Loucy (cell line): ENCODE data around the gene ALG12.
A peak's percentile ranks its signal among the peaks of the same experiment; 100 is the strongest.

ENCODE experiments used
- H2AFZ ChIP-seq: fragments of 200-600 bp; sonication (generic); 2 replicates; pipeline ENCODE4 v1.6.0; 2016; ENCODE audit warnings: antibody characterized with exemption, mild to moderate bottlenecking, low read length, moderate library complexity
- H3F3A ChIP-seq: fragments of 200-600 bp; 2 replicates; pipeline ENCODE4 v1.6.0; 2016; ENCODE audit warnings: antibody characterized with exemption, low read depth, mild to moderate bottlenecking
- H3K27me3 ChIP-seq: fragments of 200-600 bp; sonication (generic); 2 replicates; pipeline ENCODE4 v1.6.1; 2014; ENCODE audit warnings: low read length, mild to moderate bottlenecking; ENCODE audit not compliant: insufficient read depth, poor library complexity, severe bottlenecking
- H3K36me3 ChIP-seq: fragments of 200-600 bp; sonication (generic); 2 replicates; pipeline ENCODE4 v1.6.1; 2016; ENCODE audit warnings: low read length; ENCODE audit not compliant: insufficient read depth
- H3K4me1 ChIP-seq: fragments of 200-600 bp; sonication (generic); 2 replicates; pipeline ENCODE4 v1.5.1; 2014; ENCODE audit warnings: low read length, mild to moderate bottlenecking; ENCODE audit not compliant: insufficient read depth, poor library complexity, severe bottlenecking
- H3K4me2 ChIP-seq: fragments of 200-600 bp; sonication (generic); 2 replicates; pipeline ENCODE4 v1.6.0; 2014; ENCODE audit warnings: antibody characterized with exemption, low read length, low read depth, mild to moderate bottlenecking; ENCODE audit not compliant: poor library complexity, severe bottlenecking
- H3K4me3 ChIP-seq: fragments of 200-600 bp; sonication (generic); 2 replicates; pipeline ENCODE4 v1.5.1; 2014; ENCODE audit warnings: low read length, mild to moderate bottlenecking, mixed read lengths; ENCODE audit not compliant: poor library complexity, severe bottlenecking
- H3K79me2 ChIP-seq: fragments of 200-600 bp; sonication (generic); 2 replicates; pipeline ENCODE4 v1.6.1; 2014; ENCODE audit warnings: low read length; ENCODE audit not compliant: insufficient read depth
- H3K9ac ChIP-seq: fragments of 200-600 bp; sonication (generic); 2 replicates; pipeline ENCODE4 v1.6.0; 2014; ENCODE audit warnings: mild to moderate bottlenecking, low read depth, low read length, moderate library complexity; ENCODE audit not compliant: poor library complexity, severe bottlenecking
- H3K9me2 ChIP-seq: fragments of 200-600 bp; sonication (generic); replicated peaks from 2 replicates; pipeline ENCODE4 v1.6.1; 2016; ENCODE audit warnings: low read depth, low read length, mixed read lengths
- H3K9me3 ChIP-seq: fragments of 200-600 bp; sonication (generic); 2 replicates; pipeline ENCODE4 v1.6.1; 2014; ENCODE audit warnings: mild to moderate bottlenecking, antibody characterized with exemption, low read length, low read depth; ENCODE audit not compliant: insufficient read depth
- H4K20me1 ChIP-seq: fragments of 200-600 bp; sonication (generic); 2 replicates; pipeline ENCODE4 v1.6.0; 2014; ENCODE audit warnings: antibody characterized with exemption, low read length, mild to moderate bottlenecking; ENCODE audit not compliant: insufficient read depth, poor library complexity, severe bottlenecking
- CTCF ChIP-seq: fragments of 200-600 bp; sonication (generic); conservative IDR thresholded peaks from 2 replicates; pipeline ENCODE4 v1.5.1; 2014; ENCODE audit warnings: mild to moderate bottlenecking, antibody characterized with exemption, low read length
- EZH2phosphoT487 ChIP-seq: fragments of 200-600 bp; IDR thresholded peaks from 2 replicates; pipeline ENCODE4 v1.6.1; 2018; ENCODE audit warnings: antibody characterized with exemption, mild to moderate bottlenecking, moderate library complexity, borderline replicate concordance

The ALG12 gene

GRCh38 chr22:49935561-49935960 lies 17.3 kb upstream of the ALG12 start:
- peaks cover 10% of the 10 kb centered on the region; the same call in 1 of the 2 replicates for H3F3A ChIP-seq
- no peak for TF ChIP-seq CTCF
- TF ChIP-seq EZH2phosphoT487 = no peak
- no peak overlapping the region for H2AFZ ChIP-seq
- no peaks in the 10 kb centered on the region for H3K27me3 ChIP-seq
- no peaks in the 10 kb centered on the region for H3K36me3 ChIP-seq
- H3K4me3 ChIP-seq = no peak overlapping the region
- no peaks in the 10 kb centered on the region for H3K9me3 ChIP-seq
- no peaks in the 10 kb centered on the region for H3K9me2 ChIP-seq
- H3K79me2 ChIP-seq = no peaks in the 10 kb centered on the region
- no peak overlapping the region for H3K9ac ChIP-seq
- H3K4me2 ChIP-seq = no peak overlapping the region
- H3K4me1 ChIP-seq = peaks cover 46% of the 10 kb centered on the region
- no peaks in the 10 kb centered on the region for H4K20me1 ChIP-seq

GRCh38 chr22:49934891-49935557 lies 16.8 kb upstream of the ALG12 start:
- H3K4me3 ChIP-seq = peak overlapping the region; percentile 56

GRCh38 chr22:49934160-49934890 lies 16.1 kb upstream of the ALG12 start:
- H3K9me3 ChIP-seq = no peaks in the 10 kb centered on the region
- peak overlapping the region; percentile 65 for H3K9ac ChIP-seq
- no peaks in the 10 kb centered on the region for H3K27me3 ChIP-seq
- H3K9me2 ChIP-seq = no peaks in the 10 kb centered on the region
- no peaks in the 10 kb centered on the region for H3K36me3 ChIP-seq
- peaks cover 50% of the 10 kb centered on the region for H3K4me1 ChIP-seq
- peak overlapping the region; percentile 56 for H3K4me3 ChIP-seq
- H3F3A ChIP-seq = peaks cover 10% of the 10 kb centered on the region; the same call in 1 of the 2 replicates
- no peak for TF ChIP-seq CTCF
- no peak for TF ChIP-seq EZH2phosphoT487
- H2AFZ ChIP-seq = no peak overlapping the region
- H3K79me2 ChIP-seq = no peaks in the 10 kb centered on the region
- H4K20me1 ChIP-seq = no peaks in the 10 kb centered on the region
- H3K4me2 ChIP-seq = peak overlapping the region; percentile 61

More at GRCh38 chr22:49934891-49935557, 16.8 kb upstream of the ALG12 start:
- no peaks in the 10 kb centered on the region for H3K36me3 ChIP-seq
- peak overlapping the region; percentile 61 for H3K4me2 ChIP-seq
- peaks cover 46% of the 10 kb centered on the region for H3K4me1 ChIP-seq
- peaks cover 10% of the 10 kb centered on the region; the same call in 1 of the 2 replicates for H3F3A ChIP-seq
- H2AFZ ChIP-seq = no peak overlapping the region
- no peaks in the 10 kb centered on the region for H3K27me3 ChIP-seq
- no peaks in the 10 kb centered on the region for H3K79me2 ChIP-seq
- H3K9me2 ChIP-seq = no peaks in the 10 kb centered on the region
- TF ChIP-seq EZH2phosphoT487 (no peak), CTCF (no peak)
- peak overlapping the region; percentile 65 for H3K9ac ChIP-seq
- H4K20me1 ChIP-seq = no peaks in the 10 kb centered on the region
- H3K9me3 ChIP-seq = no peaks in the 10 kb centered on the region
